Vagina (tissue), 2 donors: ENCODE measurements around the gene FGF18.
"Not testable (repeated sequence)": the region's sequence is repeated elsewhere in the genome, so short reads cannot be mapped to it uniquely, and the experiment has no call there.

Experiments
- POLR2A ChIP-seq, 2 donors: fragments of 450-650 bp; IDR thresholded peaks; one replicate each; pipeline ENCODE4 v1.6.1; 2017; ENCODE audit warnings: antibody characterized with exemption in 2 of 2, mild to moderate bottlenecking in 2 of 2, moderate library complexity in 2 of 2
- POLR2AphosphoS5 ChIP-seq, 2 donors: sonication (generic); formaldehyde crosslinking; IDR thresholded peaks; one replicate each; pipeline ENCODE4 v1.9.0; 2017; ENCODE audit warnings: antibody characterized with exemption in 2 of 2, mild to moderate bottlenecking in 2 of 2, low read depth in 1 of 2; ENCODE audit not compliant: insufficient read depth in 1 of 2
- TF ChIP-seq, protein P1 (sequence below), 3 experiments: fragments of 450-650 bp in 2 of 3; fragments of 200-600 bp in 1 of 3; sonication (generic) in 1 of 3; IDR thresholded peaks; one replicate each; pipeline ENCODE4 v1.5.1; 2017 to 2019; ENCODE audit warnings: antibody characterized with exemption in 3 of 3, mild to moderate bottlenecking in 2 of 3, moderate library complexity in 2 of 3

- not testable (repeated sequence) for TF ChIP-seq POLR2AphosphoS5 (IDR thresholded peaks at IDR 0.05; ENCODE audit: insufficient read depth in 1 of 2, low read depth in 1 of 2); POLR2A (IDR thresholded peaks at IDR 0.05)
- TF ChIP-seq, protein P1, sequence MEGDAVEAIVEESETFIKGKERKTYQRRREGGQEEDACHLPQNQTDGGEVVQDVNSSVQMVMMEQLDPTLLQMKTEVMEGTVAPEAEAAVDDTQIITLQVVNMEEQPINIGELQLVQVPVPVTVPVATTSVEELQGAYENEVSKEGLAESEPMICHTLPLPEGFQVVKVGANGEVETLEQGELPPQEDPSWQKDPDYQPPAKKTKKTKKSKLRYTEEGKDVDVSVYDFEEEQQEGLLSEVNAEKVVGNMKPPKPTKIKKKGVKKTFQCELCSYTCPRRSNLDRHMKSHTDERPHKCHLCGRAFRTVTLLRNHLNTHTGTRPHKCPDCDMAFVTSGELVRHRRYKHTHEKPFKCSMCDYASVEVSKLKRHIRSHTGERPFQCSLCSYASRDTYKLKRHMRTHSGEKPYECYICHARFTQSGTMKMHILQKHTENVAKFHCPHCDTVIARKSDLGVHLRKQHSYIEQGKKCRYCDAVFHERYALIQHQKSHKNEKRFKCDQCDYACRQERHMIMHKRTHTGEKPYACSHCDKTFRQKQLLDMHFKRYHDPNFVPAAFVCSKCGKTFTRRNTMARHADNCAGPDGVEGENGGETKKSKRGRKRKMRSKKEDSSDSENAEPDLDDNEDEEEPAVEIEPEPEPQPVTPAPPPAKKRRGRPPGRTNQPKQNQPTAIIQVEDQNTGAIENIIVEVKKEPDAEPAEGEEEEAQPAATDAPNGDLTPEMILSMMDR (IDR thresholded peaks at IDR 0.05) = not testable (repeated sequence)
These were observed 16.7 kb upstream of the FGF18 start for GRCh38 chr5:171402751-171403150.
